A549 (cell line): ENCODE measurements around the gene ZC3H13. TPM values are rescaled to one million over a fixed set of nuclear protein-coding genes. Genes with fewer than 3 reads are reported as not detected.

Experiments used
- ATAC-seq, 2 experiments: fragments of 200-7000 bp in 1 of 2; fragments of >200 bp in 1 of 2; cut with Nextera tagmentation in 1 of 2; cut with Tn5 transposase in 1 of 2; 3 replicates each; pipeline versions ENCODE4 v1.8.0 to v1.9.1; 2018 to 2020; ENCODE audit warnings: mild to moderate bottlenecking in 1 of 2, moderate library complexity in 1 of 2
- CTCF ChIA-PET: fragments of 300-600 bp; sonication (Branson Sonifier 250); formaldehyde crosslinking; extraction: SDS; loops from one replicate; lab custom pipeline; 2021; ENCODE audit warnings: antibody characterized with exemption, inconsistent platforms; lab: Yijun Ruan, JAX
- POLR2A ChIA-PET: fragments of 350-600 bp; formaldehyde crosslinking; extraction: SDS; loops from one replicate; lab custom pipeline; 2021; ENCODE audit warnings: antibody characterized with exemption, inconsistent platforms; lab: Yijun Ruan, JAX
- DNase-seq, 2 experiments: peaks; one replicate each; pipeline versions ENCODE4 v3.0.0 to v3.0.0-alpha.2; 2011 to 2016; ENCODE audit warnings: low read depth in 1 of 2, low spot score in 1 of 2
- FAIRE-seq: peaks from 2 replicates; lab custom pipeline; 2011; peaks lifted over from hg19 to GRCh38; lab: Jason Lieb, UNC
- H3K27ac ChIP-seq, 2 experiments: fragments of >200 bp; sonication (Bioruptor Twin); formaldehyde crosslinking; 3 replicates each; pipeline ENCODE4 v1.5.1; 2016 to 2017
- H3K4me1 ChIP-seq: fragments of >200 bp; sonication (Bioruptor Twin); formaldehyde crosslinking; 3 replicates; pipeline ENCODE4 v1.6.1; 2016
- H3K4me2 ChIP-seq: fragments of >200 bp; sonication (Bioruptor Twin); formaldehyde crosslinking; 3 replicates; pipeline ENCODE4 v1.6.1; 2016
- H3K4me3 ChIP-seq: fragments of >200 bp; sonication (Bioruptor Twin); formaldehyde crosslinking; 3 replicates; pipeline ENCODE4 v1.5.1; 2016
- H3K9me3 ChIP-seq: fragments of >200 bp; sonication (Bioruptor Twin); formaldehyde crosslinking; 3 replicates; pipeline ENCODE4 v1.6.1; 2016
- CBX2 ChIP-seq: fragments of 200-600 bp; sonication (generic); IDR thresholded peaks from 2 replicates; pipeline ENCODE4 v1.6.1; 2016; ENCODE audit warnings: low read depth, mild to moderate bottlenecking, borderline replicate concordance
- CBX8 ChIP-seq: fragments of 200-600 bp; sonication (generic); IDR thresholded peaks from 2 replicates; pipeline ENCODE4 v1.6.1; 2016
- CHD4 ChIP-seq: fragments of 200-600 bp; sonication (generic); IDR thresholded peaks from 2 replicates; pipeline ENCODE4 v1.6.1; 2016; ENCODE audit warnings: antibody characterized with exemption, mild to moderate bottlenecking, borderline replicate concordance
- EHMT2 ChIP-seq: fragments of 200-600 bp; sonication (generic); IDR thresholded peaks from 2 replicates; pipeline ENCODE4 v1.6.1; 2016; ENCODE audit warnings: antibody characterized with exemption, low read depth, mild to moderate bottlenecking, moderate library complexity
- EP300 ChIP-seq, 2 experiments: fragments of >200 bp; sonication (Bioruptor Twin); formaldehyde crosslinking; IDR thresholded peaks; 2 replicates in 1 of 2; 3 replicates in 1 of 2; pipeline ENCODE4 v1.6.1; 2016 to 2017
- ESRRA ChIP-seq: fragments of 150-350 bp; IDR thresholded peaks from 2 replicates; pipeline ENCODE4 v1.6.1; 2014; ENCODE audit warnings: mild to moderate bottlenecking, low read length, borderline replicate concordance
- HDAC2 ChIP-seq: fragments of 200-600 bp; sonication (generic); IDR thresholded peaks from 2 replicates; pipeline ENCODE4 v1.6.1; 2016
- JUN ChIP-seq, 2 experiments: fragments of >200 bp; sonication (Bioruptor Twin); formaldehyde crosslinking; IDR thresholded peaks; 2 replicates in 1 of 2; 3 replicates in 1 of 2; pipeline ENCODE4 v1.6.1; 2016 to 2017
- MYC ChIP-seq: IDR thresholded peaks from 2 replicates; pipeline ENCODE4 v1.6.1; 2012; ENCODE audit warnings: mild to moderate bottlenecking, inconsistent platforms, low read length, improper control_type of control experiment, borderline replicate concordance
- PBX3 ChIP-seq: IDR thresholded peaks from 2 replicates; pipeline ENCODE4 v1.6.1; 2012
- POLR2A ChIP-seq: IDR thresholded peaks from 2 replicates; pipeline ENCODE4 v1.6.1; 2012; ENCODE audit warnings: mild to moderate bottlenecking, low read length
- POLR2AphosphoS2 ChIP-seq: conservative IDR thresholded peaks from 2 replicates; pipeline ENCODE4 v1.6.1; 2012; ENCODE audit warnings: low read length, improper control_type of control experiment, inconsistent platforms
- RAD21 ChIP-seq, 2 experiments: fragments of >200 bp in 1 of 2; sonication (Bioruptor Twin) in 1 of 2; formaldehyde crosslinking in 1 of 2; IDR thresholded peaks in 1 of 2; conservative IDR thresholded peaks in 1 of 2; 2 replicates in 1 of 2; 3 replicates in 1 of 2; pipeline ENCODE4 v1.6.1; 2012 to 2018; ENCODE audit warnings: inconsistent platforms in 1 of 2
- RARB ChIP-seq: fragments of 250-450 bp; sonication (Bioruptor Pico); IDR thresholded peaks from 2 replicates; pipeline ENCODE4 v1.8.0; 2021; ENCODE audit warnings: mild to moderate bottlenecking, moderate library complexity
- RFX5 ChIP-seq: fragments of 450-650 bp; IDR thresholded peaks from 2 replicates; pipeline ENCODE4 v1.7.1; 2014; ENCODE audit warnings: antibody characterized with exemption, mild to moderate bottlenecking, moderate library complexity
- RNF2 ChIP-seq: fragments of 200-600 bp; sonication (generic); IDR thresholded peaks from 2 replicates; pipeline ENCODE4 v1.6.1; 2016; ENCODE audit warnings: low read depth, mild to moderate bottlenecking, antibody characterized with exemption, moderate library complexity, borderline replicate concordance
- SMC3 ChIP-seq: fragments of >200 bp; sonication (Bioruptor Twin); formaldehyde crosslinking; IDR thresholded peaks from 3 replicates; pipeline ENCODE4 v1.6.1; 2018; ENCODE audit warnings: inconsistent platforms
- SREBF2 ChIP-seq: fragments of 450-650 bp; IDR thresholded peaks from 2 replicates; pipeline ENCODE4 v1.6.1; 2014; ENCODE audit warnings: mild to moderate bottlenecking, moderate library complexity
- TP53 ChIP-seq: fragments of 250-450 bp; sonication (Bioruptor Pico); IDR thresholded peaks from 2 replicates; pipeline ENCODE4 v1.5.0; 2021; ENCODE audit warnings: mild to moderate bottlenecking, moderate library complexity
- ZC3H11A ChIP-seq: fragments of 450-650 bp; IDR thresholded peaks from 2 replicates; pipeline ENCODE4 v1.6.1; 2014; ENCODE audit warnings: antibody characterized with exemption, mild to moderate bottlenecking
- ZFP36 ChIP-seq: fragments of 450-650 bp; IDR thresholded peaks from 2 replicates; pipeline ENCODE4 v1.6.1; 2014; ENCODE audit warnings: borderline replicate concordance; ENCODE audit not compliant: partially characterized antibody
- ZNF302 ChIP-seq: fragments of 250-450 bp; sonication (Bioruptor Pico); IDR thresholded peaks from 2 replicates; pipeline ENCODE4 v1.9.0; 2021; ENCODE audit warnings: inconsistent platforms, mild to moderate bottlenecking, moderate library complexity
- ZSCAN20 ChIP-seq: fragments of 250-450 bp; sonication (Bioruptor Pico); IDR thresholded peaks from 2 replicates; pipeline ENCODE4 v1.8.0; 2022; ENCODE audit warnings: mild to moderate bottlenecking, moderate library complexity
- WGBS: methylation state at CpG from one replicate; pipeline ENCODE4 v1.1.6; 2017; ENCODE audit errors: missing lambda C conversion rate; 5-methylcytosine and 5-hydroxymethylcytosine counted together
- polyA plus RNA-seq, 4 experiments: library from polyadenylated mRNA; depleted of rRNA in 3 of 4; stranded (reverse); fragments of >200 nt; fragmentation: RNase III in 1 of 4; extraction: RNeasy Plus Mini Kit Qiagen cat#74134 plus additional on column Dnase treatment in 1 of 4; gene quantifications; 2 replicates in 3 of 4; 3 replicates in 1 of 4; pipeline ENCODE4 v1.2.3, GENCODE V29; 2011 to 2017
- TF ChIP-seq, protein P1 (sequence below): fragments of 250-450 bp; sonication (Bioruptor Pico); IDR thresholded peaks from 2 replicates; pipeline ENCODE4 v1.5.0; 2021; ENCODE audit warnings: mild to moderate bottlenecking, moderate library complexity, borderline replicate concordance
- TF ChIP-seq, protein P2 (sequence below): fragments of >200 bp; sonication (Bioruptor Twin); formaldehyde crosslinking; IDR thresholded peaks from 3 replicates; pipeline ENCODE4 v1.5.1; 2016

ZC3H13 gene
- polyA plus RNA-seq, 2 of the 4 experiments (the other 2 are of a cell fraction): 9.5 to 17.5 TPM

DNA sequence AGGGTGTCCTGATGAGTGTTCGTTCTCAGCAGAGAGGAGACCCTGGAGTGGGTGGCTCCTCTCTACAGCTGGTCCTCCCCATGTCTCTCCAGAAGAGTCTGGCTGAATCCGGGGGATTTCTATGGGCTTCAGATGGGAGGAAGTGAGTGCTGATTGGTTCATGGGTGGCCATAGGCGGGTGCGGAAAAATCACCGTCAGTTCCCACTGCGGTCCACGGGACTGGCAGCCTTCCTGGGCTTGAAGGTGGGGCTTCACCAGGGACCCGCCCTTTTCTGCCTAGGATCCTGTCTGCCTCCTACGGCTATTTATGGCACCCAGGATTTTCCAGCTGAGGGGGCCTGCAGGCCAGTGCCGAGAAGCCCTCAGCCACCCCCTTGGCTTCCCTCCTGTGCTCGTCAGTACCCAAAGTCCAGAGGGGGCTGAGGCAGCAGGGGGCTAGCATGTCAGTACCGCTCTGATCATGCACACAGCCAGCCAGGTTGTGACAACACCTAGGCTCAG, 33.9 kb upstream of the ZC3H13 start:
- TF ChIP-seq RFX5 (no peak), SREBF2 (no peak), RARB (CRISPR knock-in tag) (no peak), ZNF302 (CRISPR knock-in tag) (no peak), CHD4 (no peak), CBX8 (no peak), EHMT2 (no peak), RNF2 (no peak), POLR2A (no peak), EP300 (IDR thresholded peaks at IDR 0.05) (no peak), SMC3 (no peak)
- WGBS: 54% methylated on average over 7 of the region's 12 CpGs
- peak overlapping the region; percentile 12; the same call in 1 of the 3 replicates for H3K4me3 ChIP-seq
- FAIRE-seq: no peak
- ChIA-PET CTCF (interaction anchor here (1.0 to 1.1 kb wide), 2 partner anchors 21 to 40 kb away, joined by 3 to 4 read pairs; no protein-coding TSS in a partner anchor), POLR2A (interaction anchor here (1.0 to 1.1 kb wide), 2 partner anchors 24 to 34 kb away, joined by 3 to 5 read pairs; partner anchors contain the start of gene ZC3H13)
- H3K27ac ChIP-seq: no peak overlapping the region
- H3K4me2 ChIP-seq: peak overlapping the region; percentile 69
- DNase-seq: peak in 1 of 2 experiments; percentile 11
- peak; percentile 50 to 85; a peak in 4 of 6 replicates for ATAC-seq
- H3K9me3 ChIP-seq: no peaks in the 10 kb centered on the region
- no peaks in the 10 kb centered on the region for H3K4me1 ChIP-seq

- DNase-seq: no peak
- CTCF ChIA-PET: interaction anchor here (1.0 kb wide), 1 partner anchor 22 kb away, joined by 3 read pairs; no protein-coding TSS in a partner anchor
- Histone ChIP-seq H3K4me2 (no peak overlapping the region), H3K4me3 (no peak overlapping the region), H3K27ac (no peak overlapping the region), H3K4me1 (no peaks in the 10 kb centered on the region), H3K9me3 (no peaks in the 10 kb centered on the region)
- ATAC-seq: no peak
- WGBS: 83% methylated on average over 2 of the region's 13 CpGs
- no peak for FAIRE-seq
- TF ChIP-seq TP53 (CRISPR knock-in tag): no peak
- TF ChIP-seq ZSCAN20 (CRISPR knock-in tag): no peak
- no peak for TF ChIP-seq EP300 (IDR thresholded peaks at IDR 0.05)
- TF ChIP-seq PBX3: no peak
- TF ChIP-seq RAD21 (conservative IDR thresholded peaks at IDR 0.05 in 1 of 2, IDR thresholded peaks at IDR 0.05 in 1 of 2): no peak
- TF ChIP-seq, protein P1, sequence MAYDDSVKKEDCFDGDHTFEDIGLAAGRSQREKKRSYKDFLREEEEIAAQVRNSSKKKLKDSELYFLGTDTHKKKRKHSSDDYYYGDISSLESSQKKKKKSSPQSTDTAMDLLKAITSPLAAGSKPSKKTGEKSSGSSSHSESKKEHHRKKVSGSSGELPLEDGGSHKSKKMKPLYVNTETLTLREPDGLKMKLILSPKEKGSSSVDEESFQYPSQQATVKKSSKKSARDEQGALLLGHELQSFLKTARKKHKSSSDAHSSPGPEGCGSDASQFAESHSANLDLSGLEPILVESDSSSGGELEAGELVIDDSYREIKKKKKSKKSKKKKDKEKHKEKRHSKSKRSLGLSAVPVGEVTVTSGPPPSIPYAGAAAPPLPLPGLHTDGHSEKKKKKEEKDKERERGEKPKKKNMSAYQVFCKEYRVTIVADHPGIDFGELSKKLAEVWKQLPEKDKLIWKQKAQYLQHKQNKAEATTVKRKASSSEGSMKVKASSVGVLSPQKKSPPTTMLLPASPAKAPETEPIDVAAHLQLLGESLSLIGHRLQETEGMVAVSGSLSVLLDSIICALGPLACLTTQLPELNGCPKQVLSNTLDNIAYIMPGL (CRISPR knock-in tag): no peak
- no peak for TF ChIP-seq HDAC2
- no peak for TF ChIP-seq JUN (IDR thresholded peaks at IDR 0.05)
- TF ChIP-seq MYC: no peak
- no peak for TF ChIP-seq CBX2
- no peak for TF ChIP-seq SREBF2
- TF ChIP-seq POLR2AphosphoS2: no peak
- TF ChIP-seq ZFP36: no peak
- TF ChIP-seq, protein P2, sequence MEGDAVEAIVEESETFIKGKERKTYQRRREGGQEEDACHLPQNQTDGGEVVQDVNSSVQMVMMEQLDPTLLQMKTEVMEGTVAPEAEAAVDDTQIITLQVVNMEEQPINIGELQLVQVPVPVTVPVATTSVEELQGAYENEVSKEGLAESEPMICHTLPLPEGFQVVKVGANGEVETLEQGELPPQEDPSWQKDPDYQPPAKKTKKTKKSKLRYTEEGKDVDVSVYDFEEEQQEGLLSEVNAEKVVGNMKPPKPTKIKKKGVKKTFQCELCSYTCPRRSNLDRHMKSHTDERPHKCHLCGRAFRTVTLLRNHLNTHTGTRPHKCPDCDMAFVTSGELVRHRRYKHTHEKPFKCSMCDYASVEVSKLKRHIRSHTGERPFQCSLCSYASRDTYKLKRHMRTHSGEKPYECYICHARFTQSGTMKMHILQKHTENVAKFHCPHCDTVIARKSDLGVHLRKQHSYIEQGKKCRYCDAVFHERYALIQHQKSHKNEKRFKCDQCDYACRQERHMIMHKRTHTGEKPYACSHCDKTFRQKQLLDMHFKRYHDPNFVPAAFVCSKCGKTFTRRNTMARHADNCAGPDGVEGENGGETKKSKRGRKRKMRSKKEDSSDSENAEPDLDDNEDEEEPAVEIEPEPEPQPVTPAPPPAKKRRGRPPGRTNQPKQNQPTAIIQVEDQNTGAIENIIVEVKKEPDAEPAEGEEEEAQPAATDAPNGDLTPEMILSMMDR: no peak
- no peak for TF ChIP-seq ZC3H11A
- TF ChIP-seq ESRRA: no peak
- POLR2A ChIA-PET: interaction anchor here (1.0 to 1.1 kb wide), 2 partner anchors 23 to 33 kb away, joined by 3 to 5 read pairs; partner anchors contain the start of gene ZC3H13
These were observed 33.2 kb upstream of the ZC3H13 start for GRCh38 chr13:46085737-46086136.
